ENCODE results near the gene BLMH. TPM values are rescaled to one million over a fixed set of nuclear protein-coding genes. Genes with fewer than 3 reads are reported as not detected.

Gene BLMH
- total and polyA plus RNA-seq, 8 donors = 11.8 to 24.6 (median 17.6) TPM

- ATAC-seq (no peak), FAIRE-seq (no peak), DNase-seq (no peak)
- H3K27me3 ChIP-seq = no peaks in the 10 kb centered on the region
- peaks cover 0 to 13% (median 0%) of the 10 kb centered on the region in 3 donors for H3K36me3 ChIP-seq
- H3K4me3 ChIP-seq = no peak overlapping the region
- H3K4me1 ChIP-seq = no peaks in the 10 kb centered on the region
- intact Hi-C loops (cut with DNase I) = no loop called here
- H3K9me3 ChIP-seq = no peaks in the 10 kb centered on the region
- no peak for TF ChIP-seq CTCF (IDR thresholded peaks at IDR 0.05)
- 84 to 90% methylated on average over 5 of the region's 5 CpGs for WGBS, 2 donors
- no peak overlapping the region for H3K27ac ChIP-seq
Observed at GRCh38 chr17:30256756-30257506, 34.8 kb downstream of the BLMH start.

GRCh38 chr17:30254150-30254549, 37.6 kb downstream of the BLMH start:
- TF ChIP-seq CTCF (IDR thresholded peaks at IDR 0.05) = no peak
- Histone ChIP-seq H3K4me3 (no peak overlapping the region), H3K27me3 (no peaks in the 10 kb centered on the region), H3K27ac (no peak overlapping the region), H3K9me3 (no peaks in the 10 kb centered on the region), H3K4me1 (no peaks in the 10 kb centered on the region), H3K36me3 (peaks cover 0 to 5% (median 0%) of the 10 kb centered on the region in 3 donors)
- ATAC-seq (no peak), FAIRE-seq (no peak), DNase-seq (no peak)
- WGBS, 2 donors = 38 to 43% methylated on average over 1 of the region's 1 CpG
- intact Hi-C loops (cut with DNase I) = no loop called here

GRCh38 chr17:30253312-30253711, 38.4 kb downstream of the BLMH start:
- 55 to 56% methylated on average over 7 of the region's 7 CpGs for WGBS, 2 donors
- TF ChIP-seq CTCF (IDR thresholded peaks at IDR 0.05) = no peak
- FAIRE-seq (no peak), DNase-seq (no peak), ATAC-seq (peak in 3 of 4 donors; percentile 18 to 31 (median 21))
- no peaks in the 10 kb centered on the region for H3K27me3 ChIP-seq
- intact Hi-C loops (cut with DNase I) = no loop called here
- no peaks in the 10 kb centered on the region for H3K4me1 ChIP-seq
- H3K9me3 ChIP-seq = no peaks in the 10 kb centered on the region
- H3K4me3 ChIP-seq = no peak overlapping the region
- peaks cover 0 to 11% (median 5%) of the 10 kb centered on the region in 3 donors for H3K36me3 ChIP-seq
- H3K27ac ChIP-seq = no peak overlapping the region

GRCh38 chr17:30251931-30252330, 39.8 kb downstream of the BLMH start:
- FAIRE-seq = no peak
- no peak for ATAC-seq
- DNase-seq = no peak
- Histone ChIP-seq H3K27me3 (no peaks in the 10 kb centered on the region), H3K4me1 (no peaks in the 10 kb centered on the region), H3K4me3 (no peak overlapping the region), H3K27ac (no peak overlapping the region), H3K9me3 (no peaks in the 10 kb centered on the region), H3K36me3 (peaks cover 0 to 23% (median 6%) of the 10 kb centered on the region in 3 donors)
- TF ChIP-seq CTCF (IDR thresholded peaks at IDR 0.05) = no peak
- intact Hi-C loops (cut with DNase I) = no loop called here

- Histone ChIP-seq H3K36me3 (peaks cover 0 to 19% (median 6%) of the 10 kb centered on the region in 3 donors), H3K4me1 (no peaks in the 10 kb centered on the region), H3K9me3 (no peaks in the 10 kb centered on the region), H3K4me3 (no peak overlapping the region), H3K27me3 (no peaks in the 10 kb centered on the region), H3K27ac (no peak overlapping the region)
- no peak for ATAC-seq
- intact Hi-C loops (cut with DNase I) = no loop called here
- 95 to 96% methylated on average over 5 of the region's 5 CpGs for WGBS, 2 donors
- DNase-seq = no peak
- TF ChIP-seq CTCF (IDR thresholded peaks at IDR 0.05) = no peak
- FAIRE-seq = no peak
Observed at GRCh38 chr17:30249460-30249859, 42.3 kb downstream of the BLMH start.
